ENCODE data around the gene FHIT. TPM values are rescaled to one million over a fixed set of nuclear protein-coding genes. Genes with fewer than 3 reads are reported as not detected.

The FHIT gene
- total and polyA plus RNA-seq, 10 of the 15 experiments (the other 5 are each of a cell fraction or from before 2014, with no cell fraction given): 4.2 to 14.9 (median 9.4) TPM

GRCh38 chr3:60954048-60954447, 297.2 kb downstream of the FHIT start (continued):
- no peak for TF ChIP-seq ATF2 (IDR thresholded peaks at IDR 0.05; ENCODE audit: low read length)
- no peak for TF ChIP-seq BMI1 (IDR thresholded peaks at IDR 0.05; ENCODE audit: borderline replicate concordance)

- Histone ChIP-seq H3K36me3 (ENCODE audit: control insufficient read depth in 2 of 2, insufficient read depth in 2 of 2, low read length in 1 of 2) (no peaks in the 10 kb centered on the region), H3K4me1 (ENCODE audit: control insufficient read depth, insufficient read depth, low read length) (no peaks in the 10 kb centered on the region), H3K4me3 (no peak overlapping the region), H3K9me3 (replicated peaks; ENCODE audit: control insufficient read depth, insufficient read depth, low read length) (no peaks in the 10 kb centered on the region; the same call in 2 of the 3 replicates), H3K27me3 (replicated peaks in 1 of 2; ENCODE audit: control insufficient read depth in 2 of 2, insufficient read depth in 2 of 2, low read length in 1 of 2) (no peaks in the 10 kb centered on the region), H4K20me1 (ENCODE audit: control insufficient read depth, insufficient read depth) (no peaks in the 10 kb centered on the region), H3K27ac (ENCODE audit: control insufficient read depth, insufficient read depth) (no peak overlapping the region), H3K9ac (ENCODE audit: control insufficient read depth, insufficient read depth, low read length) (no peak overlapping the region), H3K79me2 (ENCODE audit: control insufficient read depth, insufficient read depth, low read length) (no peaks in the 10 kb centered on the region), H3K4me2 (ENCODE audit: control insufficient read depth, insufficient read depth) (no peak overlapping the region), H2AFZ (ENCODE audit: control insufficient read depth, low read depth, low read length) (no peak overlapping the region)
- POLR2A ChIA-PET: no interaction called here
- BruUV-seq (replicated peaks): no TSS peak
- SMC1A ChIA-PET (ENCODE audit: uncharacterized antibody, unreplicated experiment): interaction anchor here (2.5 kb wide), 1 partner anchor 10 kb away, joined by 5 read pairs; no protein-coding TSS in a partner anchor
- no peak for DNase-seq (ENCODE audit: low read depth, low spot score)
- 39% methylated on average over 5 of the region's 5 CpGs for WGBS (ENCODE audit: insufficient coverage, insufficient replicate concordance, low lambda C conversion rate, missing lambda C conversion rate)
- RAD21 ChIA-PET (ENCODE audit: unreplicated experiment): no interaction called here
- intact Hi-C loops (cut with micrococcal nuclease; ENCODE audit: unreplicated experiment): no loop called here
- CTCF ChIA-PET: no interaction called here
- in situ Hi-C loops (cut with MboI): no loop called here
- ATAC-seq: no peak
- FAIRE-seq: no peak
- no peak for TF ChIP-seq POLR2AphosphoS5 (IDR thresholded peaks at IDR 0.05; ENCODE audit: low read length)
- no peak for TF ChIP-seq NRF1 (conservative IDR thresholded peaks at IDR 0.05; ENCODE audit: low read depth, low read length)
- TF ChIP-seq CEBPB (IDR thresholded peaks at IDR 0.05; ENCODE audit: borderline replicate concordance in 1 of 2, low read depth in 2 of 2, low read length in 2 of 2): no peak
- TF ChIP-seq ATF7 (IDR thresholded peaks at IDR 0.05; ENCODE audit: low read depth): no peak
- TF ChIP-seq ZBTB11 (CRISPR knock-in tag; IDR thresholded peaks at IDR 0.05): no peak
- TF ChIP-seq MAX (IDR thresholded peaks at IDR 0.05; ENCODE audit: low read depth, low read length): no peak
- no peak for TF ChIP-seq POLR2A (IDR thresholded peaks at IDR 0.05; ENCODE audit: low read depth, low read length)
- TF ChIP-seq, protein P1, sequence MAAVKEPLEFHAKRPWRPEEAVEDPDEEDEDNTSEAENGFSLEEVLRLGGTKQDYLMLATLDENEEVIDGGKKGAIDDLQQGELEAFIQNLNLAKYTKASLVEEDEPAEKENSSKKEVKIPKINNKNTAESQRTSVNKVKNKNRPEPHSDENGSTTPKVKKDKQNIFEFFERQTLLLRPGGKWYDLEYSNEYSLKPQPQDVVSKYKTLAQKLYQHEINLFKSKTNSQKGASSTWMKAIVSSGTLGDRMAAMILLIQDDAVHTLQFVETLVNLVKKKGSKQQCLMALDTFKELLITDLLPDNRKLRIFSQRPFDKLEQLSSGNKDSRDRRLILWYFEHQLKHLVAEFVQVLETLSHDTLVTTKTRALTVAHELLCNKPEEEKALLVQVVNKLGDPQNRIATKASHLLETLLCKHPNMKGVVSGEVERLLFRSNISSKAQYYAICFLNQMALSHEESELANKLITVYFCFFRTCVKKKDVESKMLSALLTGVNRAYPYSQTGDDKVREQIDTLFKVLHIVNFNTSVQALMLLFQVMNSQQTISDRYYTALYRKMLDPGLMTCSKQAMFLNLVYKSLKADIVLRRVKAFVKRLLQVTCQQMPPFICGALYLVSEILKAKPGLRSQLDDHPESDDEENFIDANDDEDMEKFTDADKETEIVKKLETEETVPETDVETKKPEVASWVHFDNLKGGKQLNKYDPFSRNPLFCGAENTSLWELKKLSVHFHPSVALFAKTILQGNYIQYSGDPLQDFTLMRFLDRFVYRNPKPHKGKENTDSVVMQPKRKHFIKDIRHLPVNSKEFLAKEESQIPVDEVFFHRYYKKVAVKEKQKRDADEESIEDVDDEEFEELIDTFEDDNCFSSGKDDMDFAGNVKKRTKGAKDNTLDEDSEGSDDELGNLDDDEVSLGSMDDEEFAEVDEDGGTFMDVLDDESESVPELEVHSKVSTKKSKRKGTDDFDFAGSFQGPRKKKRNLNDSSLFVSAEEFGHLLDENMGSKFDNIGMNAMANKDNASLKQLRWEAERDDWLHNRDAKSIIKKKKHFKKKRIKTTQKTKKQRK (IDR thresholded peaks at IDR 0.05; ENCODE audit: low read depth, low read length): no peak
- TF ChIP-seq ZNF384 (IDR thresholded peaks at IDR 0.05; ENCODE audit: borderline replicate concordance, low read depth, low read length): no peak
- TF ChIP-seq SRF (IDR thresholded peaks at IDR 0.05; ENCODE audit: low read depth in 2 of 2, low read length in 2 of 2): no peak
- TF ChIP-seq IRF3 (IDR thresholded peaks at IDR 0.05): no peak
- no peak for TF ChIP-seq BRCA1 (IDR thresholded peaks at IDR 0.05; ENCODE audit: low read depth, low read length)
- no peak for TF ChIP-seq SREBF2 (IDR thresholded peaks at IDR 0.05; ENCODE audit: low read length)
Measured at GRCh38 chr3:60953351-60953750, 297.9 kb downstream of the FHIT start.
